ENCODE results near the gene NR5A1.

Gene NR5A1

DNA sequence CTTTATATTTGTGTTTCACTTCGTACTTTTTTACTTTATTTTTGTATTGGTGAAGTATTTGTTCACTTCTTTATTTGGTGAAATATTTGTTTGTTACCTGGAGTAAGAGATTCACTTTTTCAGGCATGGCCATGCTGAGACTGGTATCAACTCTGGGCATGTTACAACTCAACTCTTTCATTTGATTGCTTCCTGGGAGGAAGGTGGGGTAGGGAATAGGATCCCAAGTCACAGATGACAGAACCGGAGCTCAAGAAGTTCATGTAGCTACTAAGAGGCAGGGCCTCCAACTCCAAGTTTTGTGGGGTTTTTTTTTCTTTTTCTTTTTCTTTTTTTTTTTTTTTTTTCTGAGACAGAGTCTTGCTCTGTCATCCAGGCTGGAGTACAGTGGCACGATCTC is 63.0 kb downstream of the NR5A1 start:
- H3K4me3 ChIP-seq (ENCODE audit: low read depth, low read length): no peak overlapping the region

DNA sequence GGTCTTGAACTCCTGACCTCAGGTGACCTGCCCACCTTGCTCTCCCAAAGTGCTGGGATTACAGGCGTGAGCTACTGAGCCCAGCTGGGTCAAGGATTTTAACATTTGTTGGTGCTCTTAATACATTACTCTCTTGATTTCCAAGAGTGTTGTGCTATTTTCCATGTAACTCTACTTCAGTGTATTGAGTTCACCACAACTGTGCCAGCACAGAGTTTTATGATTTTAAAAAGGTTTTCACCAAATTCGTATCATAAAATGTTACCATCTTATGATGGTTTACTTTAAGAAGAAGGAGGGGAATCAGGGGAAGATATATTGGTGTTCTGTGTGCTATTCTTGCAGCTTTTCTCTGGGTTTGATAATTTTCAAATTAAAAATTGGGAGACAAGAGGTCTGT is 63.6 kb downstream of the NR5A1 start:
- no peak overlapping the region for H3K4me3 ChIP-seq (ENCODE audit: low read depth, low read length)

DNA sequence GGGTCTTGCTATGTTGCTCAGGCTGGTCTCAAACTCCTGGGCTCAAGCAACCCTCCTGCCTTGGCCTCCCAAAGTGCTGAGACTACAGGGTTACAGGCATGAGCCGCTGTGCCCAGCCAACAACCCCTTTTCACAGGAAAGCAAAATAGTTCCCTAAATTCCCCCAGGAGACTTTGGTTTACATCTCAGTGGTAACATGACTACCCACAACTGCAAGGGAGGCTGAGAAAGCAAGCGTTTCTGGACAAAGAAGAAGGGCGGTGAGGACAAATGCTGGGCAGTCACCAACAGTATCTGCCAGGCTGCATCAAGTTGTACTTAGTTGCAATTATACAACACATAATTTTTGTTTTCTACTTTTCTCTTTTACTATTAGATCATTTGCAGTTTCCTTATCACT is 64.4 kb downstream of the NR5A1 start:
- no peak overlapping the region for H3K4me3 ChIP-seq (ENCODE audit: low read depth, low read length)

GRCh38 chr9:124442379-124442778 is 64.8 kb downstream of the NR5A1 start:
- H3K4me3 ChIP-seq (ENCODE audit: low read depth, low read length): no peak overlapping the region

DNA sequence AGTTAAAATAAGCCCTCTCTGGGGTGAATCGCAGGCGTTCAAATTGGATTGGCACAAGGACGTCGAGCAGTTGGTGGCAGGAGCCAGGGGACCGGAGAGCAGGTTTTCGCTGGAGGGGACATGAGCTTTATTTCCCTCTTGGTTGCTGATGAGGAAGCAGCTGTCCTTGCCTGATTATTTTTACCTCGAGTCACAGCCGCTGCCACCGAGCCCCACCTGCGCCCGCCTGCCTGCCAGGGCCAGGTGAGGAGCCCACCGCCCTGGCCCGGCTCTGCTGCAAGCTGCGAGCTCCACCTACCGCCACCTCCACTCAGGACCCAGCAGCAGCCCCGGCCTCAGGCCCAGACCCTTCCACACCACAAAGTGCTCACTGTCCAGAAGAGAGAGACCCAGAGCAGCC is 65.9 kb downstream of the NR5A1 start:
- H3K4me3 ChIP-seq (ENCODE audit: low read depth, low read length): no peak overlapping the region

DNA sequence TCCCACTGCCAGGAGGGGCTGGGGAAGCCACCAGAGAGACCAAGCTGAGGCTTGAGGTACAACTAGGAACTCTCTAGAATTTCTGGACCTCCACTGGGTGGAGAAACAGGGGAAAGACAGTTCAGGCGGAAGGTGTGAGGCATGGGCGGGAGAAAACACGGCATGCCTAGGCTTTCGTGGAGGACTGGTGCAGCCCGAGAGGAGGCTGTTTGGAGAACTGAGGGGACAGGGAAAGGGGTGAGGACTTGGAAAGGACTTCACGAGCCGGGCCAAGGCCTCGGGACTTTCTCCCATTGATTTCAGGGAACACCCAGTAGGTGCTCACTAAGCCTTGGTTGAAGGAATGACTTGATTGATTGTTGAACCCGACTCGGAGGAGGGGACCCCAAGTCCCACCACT is 66.4 kb downstream of the NR5A1 start:
- no peak overlapping the region for H3K4me3 ChIP-seq (ENCODE audit: low read depth, low read length)

DNA sequence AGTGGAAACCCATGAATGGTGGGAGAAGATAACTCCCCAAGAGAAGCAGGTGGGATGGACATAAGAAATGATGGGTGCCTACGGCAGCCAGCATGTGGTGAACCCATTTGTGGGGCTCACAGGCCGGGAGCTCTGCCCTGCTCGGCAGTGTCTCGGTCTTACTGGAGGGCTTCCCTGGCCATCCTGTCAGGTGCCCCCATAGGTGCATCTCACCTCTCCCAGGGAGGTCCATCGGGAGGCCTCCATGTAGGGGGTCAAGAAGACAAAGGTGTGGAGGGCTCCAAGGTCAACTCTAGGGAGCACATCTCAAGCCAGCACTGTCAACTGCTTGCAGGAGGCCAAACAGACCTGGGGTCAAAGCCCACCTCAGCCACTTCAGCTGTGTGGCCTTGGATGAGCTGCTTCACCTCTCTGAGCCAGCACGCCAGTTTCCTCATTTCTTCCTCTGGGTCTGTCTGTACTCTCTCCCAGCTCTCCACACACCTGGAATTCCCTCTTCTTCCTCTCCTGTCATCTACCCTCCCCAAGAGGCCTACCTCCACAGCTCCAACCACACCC is 67.4 kb downstream of the NR5A1 start:
- no peak overlapping the region for H3K4me3 ChIP-seq (ENCODE audit: low read depth, low read length)

GRCh38 chr9:124439086-124439485 is 68.1 kb downstream of the NR5A1 start:
- no peak overlapping the region for H3K4me3 ChIP-seq (ENCODE audit: low read depth, low read length)

- no peak overlapping the region for H3K4me3 ChIP-seq (ENCODE audit: low read depth, low read length)
Measured at GRCh38 chr9:124438091-124438490, 69.1 kb downstream of the NR5A1 start.

GRCh38 chr9:124437086-124437485 is 70.1 kb downstream of the NR5A1 start:
- no peak overlapping the region for H3K4me3 ChIP-seq (ENCODE audit: low read depth, low read length)

DNA sequence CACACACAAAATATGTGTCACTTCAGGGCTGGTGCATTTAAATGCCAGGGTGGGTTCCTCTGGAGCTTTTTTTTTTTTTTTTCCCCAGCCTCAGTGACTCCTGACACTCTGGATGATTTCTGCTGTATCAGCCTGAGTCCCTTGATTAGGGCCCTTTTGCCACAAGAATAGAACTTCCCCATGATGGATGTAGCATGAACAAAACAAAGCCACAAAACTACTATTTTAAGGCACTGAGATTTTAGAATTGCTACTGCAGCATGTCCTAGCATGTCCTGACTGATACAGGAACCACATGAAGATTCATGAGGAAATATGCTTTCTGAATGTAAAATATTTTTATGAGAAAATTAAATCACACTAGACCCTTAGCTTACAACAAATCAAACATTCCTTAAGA is 70.9 kb downstream of the NR5A1 start:
- no peak overlapping the region for H3K4me3 ChIP-seq (ENCODE audit: low read depth, low read length)

Measured in iPS-11a (cell line).